GOT3 (cell line): ENCODE results near the gene ZNF710.
"Not testable (repeated sequence)": the region's sequence is repeated elsewhere in the genome, so short reads cannot be mapped to it uniquely, and the experiment has no call there.

Experiments used
- DNase-seq: peaks from one replicate; lab custom pipeline; 2025; ENCODE audit warnings: mixed read lengths; lab: John Stamatoyannopoulos, UW

ZNF710 gene, protein sequence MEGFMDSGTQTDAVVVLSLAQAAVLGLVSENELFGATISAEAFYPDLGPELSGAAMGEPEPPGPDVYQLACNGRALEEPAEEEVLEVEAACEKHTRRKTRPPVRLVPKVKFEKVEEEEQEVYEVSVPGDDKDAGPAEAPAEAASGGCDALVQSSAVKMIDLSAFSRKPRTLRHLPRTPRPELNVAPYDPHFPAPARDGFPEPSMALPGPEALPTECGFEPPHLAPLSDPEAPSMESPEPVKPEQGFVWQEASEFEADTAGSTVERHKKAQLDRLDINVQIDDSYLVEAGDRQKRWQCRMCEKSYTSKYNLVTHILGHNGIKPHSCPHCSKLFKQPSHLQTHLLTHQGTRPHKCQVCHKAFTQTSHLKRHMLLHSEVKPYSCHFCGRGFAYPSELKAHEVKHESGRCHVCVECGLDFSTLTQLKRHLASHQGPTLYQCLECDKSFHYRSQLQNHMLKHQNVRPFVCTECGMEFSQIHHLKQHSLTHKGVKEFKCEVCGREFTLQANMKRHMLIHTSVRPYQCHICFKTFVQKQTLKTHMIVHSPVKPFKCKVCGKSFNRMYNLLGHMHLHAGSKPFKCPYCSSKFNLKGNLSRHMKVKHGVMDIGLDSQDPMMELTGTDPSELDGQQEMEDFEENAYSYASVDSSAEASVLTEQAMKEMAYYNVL

DNA sequence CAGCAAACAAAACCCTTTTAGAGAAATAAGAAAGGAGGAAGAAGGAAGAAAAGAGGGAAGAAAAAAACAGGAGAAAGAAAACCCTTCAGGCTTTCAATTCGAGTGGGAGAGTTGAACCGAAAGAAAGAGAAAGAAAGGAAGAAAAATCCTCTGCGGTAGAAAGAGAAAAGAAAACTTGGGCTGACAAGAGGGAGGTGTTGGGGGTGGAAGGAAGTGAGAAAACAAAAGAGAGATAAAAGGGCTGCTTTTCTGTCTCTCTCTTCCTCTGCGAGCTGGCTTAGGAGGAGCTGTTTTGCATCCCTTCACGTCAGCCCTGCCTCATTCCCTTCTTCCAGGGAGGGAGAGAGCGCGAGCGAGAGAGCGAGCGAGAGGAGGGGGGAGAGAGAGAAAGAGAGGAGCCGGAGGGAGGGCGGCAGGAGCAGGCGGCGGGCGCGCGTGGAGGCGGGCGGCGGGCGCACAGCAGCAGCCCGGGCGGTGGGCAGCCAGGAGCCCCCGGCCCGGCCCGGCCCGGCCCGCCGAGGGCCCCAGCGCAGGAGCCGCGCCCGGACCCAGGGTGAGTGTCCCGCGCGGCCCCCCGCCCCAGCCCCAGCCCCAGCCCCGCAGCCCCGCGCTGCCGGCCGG is at the start of gene ZNF710:
TSS of gene ZNF710 (plus strand) at position 263 of the 621 bp plus-strand sequence. CDS start 65,814 bp downstream, outside the sequence.
- no peak for DNase-seq

DNA sequence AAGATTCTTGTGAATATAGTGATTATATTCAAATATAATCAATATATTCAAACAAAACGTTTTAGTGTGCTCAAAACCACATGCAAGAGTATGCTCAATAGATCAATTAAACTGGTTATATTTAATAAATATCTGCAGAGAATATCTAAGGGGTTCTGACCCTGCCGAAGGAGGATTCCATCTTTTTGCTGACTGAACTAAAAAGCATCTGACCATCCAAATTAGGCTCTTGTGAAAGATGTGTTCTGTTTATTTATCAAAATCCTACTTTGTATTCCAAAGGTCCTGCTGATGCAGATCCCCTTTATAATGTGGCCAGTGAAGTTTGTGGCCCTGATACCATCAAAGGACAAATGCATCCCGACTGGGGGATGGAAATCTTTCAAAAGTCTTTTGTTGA is 46.6 kb upstream of the ZNF710 start:
- no peak for DNase-seq

DNA sequence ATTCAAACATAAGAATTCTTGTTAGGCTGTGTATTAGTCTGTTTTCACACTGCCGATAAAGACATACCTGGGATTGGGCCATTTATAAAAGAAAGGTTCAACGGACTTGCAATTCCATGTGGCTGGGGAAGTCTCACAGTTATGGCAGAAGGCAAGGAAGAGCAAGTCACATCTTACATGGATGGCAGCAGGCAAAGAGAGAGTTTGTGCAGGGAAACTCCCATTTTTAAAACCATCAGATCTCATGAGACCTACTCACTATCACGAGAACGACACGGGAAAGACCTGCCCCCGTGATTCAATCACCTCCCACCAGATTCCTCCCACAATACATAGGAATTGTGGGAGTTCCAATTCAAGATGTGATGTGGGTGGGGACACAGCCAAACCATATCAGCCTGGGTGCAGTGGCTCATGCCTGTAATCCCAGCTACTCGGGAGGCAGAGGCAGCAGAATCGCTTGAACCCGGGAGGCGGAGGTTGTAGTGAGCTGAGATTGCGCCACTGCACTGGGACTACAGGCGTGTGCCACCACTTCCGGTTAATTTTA is 45.6 kb upstream of the ZNF710 start:
- not testable (repeated sequence) for DNase-seq

DNA sequence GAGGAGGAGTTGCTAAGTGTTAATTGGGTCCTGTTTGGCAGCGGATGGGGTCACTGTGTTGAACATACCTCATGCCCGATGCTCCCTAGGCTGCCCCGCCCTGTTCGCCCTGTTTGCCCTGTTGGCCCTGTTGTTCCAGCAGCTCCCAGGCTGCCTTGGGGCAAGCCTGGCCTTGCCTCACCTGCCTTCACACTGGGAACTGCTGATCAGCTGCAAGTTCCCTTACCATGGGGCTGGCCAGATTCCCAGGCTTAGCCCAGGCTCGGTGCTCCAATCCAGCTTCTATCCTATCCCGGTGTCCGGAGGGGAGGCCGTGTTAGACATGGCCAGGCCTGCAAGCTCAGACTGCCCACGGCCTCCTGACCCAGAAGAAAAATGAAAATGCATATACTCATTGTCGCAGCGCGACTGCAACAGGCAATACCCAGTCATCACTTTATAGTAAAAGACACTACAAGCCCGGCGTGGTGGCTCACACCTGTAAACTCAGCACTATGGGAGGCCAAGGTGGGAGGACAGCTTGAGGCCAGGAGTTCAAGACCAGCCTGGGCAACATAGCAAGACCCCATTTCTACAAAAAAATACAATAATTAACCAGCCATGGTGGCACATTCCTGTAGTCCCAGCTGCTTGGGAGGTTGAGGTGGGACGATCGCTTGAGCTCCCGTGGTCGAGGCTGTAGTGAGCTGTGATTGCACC is 42.9 kb upstream of the ZNF710 start:
- no peak for DNase-seq

DNA sequence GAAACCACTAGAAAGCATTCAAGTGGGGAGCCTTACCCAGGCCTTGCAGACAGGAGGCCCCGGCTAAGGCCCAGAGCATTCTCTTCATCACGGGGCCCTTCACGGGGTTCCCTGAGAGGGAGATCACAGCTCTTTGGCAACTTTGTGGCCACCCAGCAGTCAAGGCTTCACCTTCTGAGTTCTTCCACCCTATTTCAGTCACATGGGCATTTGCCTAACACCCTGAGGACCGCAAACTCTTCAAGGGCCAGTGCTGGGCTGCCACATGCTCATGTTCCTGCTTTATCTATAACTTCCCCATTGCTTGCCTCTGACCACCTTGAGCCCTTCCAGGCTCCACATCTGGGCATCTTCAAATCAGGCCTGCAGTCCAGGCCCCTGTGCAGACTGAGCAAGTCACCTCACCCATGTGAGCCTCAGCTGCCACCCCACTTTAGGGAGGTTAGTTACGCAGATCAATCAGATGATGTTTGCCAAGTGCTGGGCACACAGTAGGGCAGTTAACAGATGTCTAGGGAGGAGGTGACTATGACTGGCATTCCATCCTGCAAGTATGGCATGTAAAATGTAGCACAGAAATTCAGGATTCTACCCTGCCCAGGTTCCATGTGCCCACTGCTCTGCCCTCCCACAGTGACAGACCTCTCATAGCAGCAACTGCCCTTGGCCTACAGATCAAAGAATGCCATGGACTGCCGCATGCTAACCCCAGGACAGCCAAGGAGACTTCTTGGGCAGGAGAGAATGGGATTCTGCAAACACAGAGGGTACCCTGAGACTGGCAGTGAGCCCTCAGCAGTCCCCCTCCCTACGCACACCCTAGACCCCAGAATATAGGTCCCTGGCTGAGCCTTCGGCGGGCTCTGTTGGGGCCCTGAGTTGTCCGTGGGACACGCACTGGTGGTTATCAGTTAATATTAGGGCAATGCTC is 37.6 kb upstream of the ZNF710 start:
- no peak for DNase-seq

DNA sequence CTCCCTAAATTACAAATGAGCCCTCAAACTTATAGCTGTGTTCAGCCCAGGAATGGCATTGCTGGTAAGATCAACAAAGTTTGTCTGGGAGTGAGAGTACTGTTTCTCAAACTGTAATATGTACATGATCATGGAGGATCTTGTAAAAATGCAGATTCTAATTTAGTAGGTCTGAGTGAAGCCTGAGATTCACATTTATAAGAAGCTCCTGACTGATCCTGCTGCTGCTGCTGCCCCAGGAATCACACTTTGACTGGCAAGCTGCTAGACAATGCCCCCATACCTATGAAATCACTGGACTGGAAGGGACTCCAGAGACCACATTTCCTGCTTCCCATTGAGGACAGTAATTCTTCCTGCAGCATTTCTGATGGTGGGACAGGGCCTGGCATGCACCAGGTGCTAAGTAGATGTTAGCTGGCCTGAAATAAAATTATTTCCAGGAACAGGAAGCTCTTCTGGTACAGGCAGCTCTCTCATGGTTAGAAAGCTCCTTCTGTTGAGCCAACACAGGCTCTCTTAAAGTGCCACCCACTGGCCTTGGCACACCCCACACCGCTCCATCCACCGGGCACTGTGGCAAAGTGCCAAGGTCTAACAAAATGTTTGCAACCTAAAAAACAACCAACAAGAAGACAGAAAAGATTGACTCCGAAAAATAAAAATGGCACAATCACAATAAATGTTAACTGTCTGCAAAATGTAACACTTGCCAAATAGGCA is 36.7 kb upstream of the ZNF710 start:
- DNase-seq = no peak

DNA sequence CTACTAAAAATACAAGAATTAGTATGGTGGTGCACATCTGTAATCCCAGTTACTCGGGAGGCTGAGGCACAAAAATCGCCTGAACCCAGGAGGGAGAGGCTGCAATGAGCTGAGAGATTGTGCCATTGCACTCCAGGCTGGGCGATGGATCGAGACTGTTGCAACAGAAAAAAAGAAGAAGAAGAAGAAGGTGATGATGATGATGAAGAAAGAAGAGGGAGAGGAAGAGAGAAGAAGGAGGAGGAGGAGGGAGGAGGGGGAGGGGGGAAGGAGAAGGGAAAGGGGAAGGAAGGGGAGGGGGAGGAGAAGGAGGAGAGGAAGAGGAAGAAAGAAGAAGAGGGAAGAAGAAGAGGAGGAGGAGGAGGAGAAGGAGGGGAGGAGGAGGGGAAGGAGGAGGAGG is 33.2 kb upstream of the ZNF710 start:
- DNase-seq = no peak

DNA sequence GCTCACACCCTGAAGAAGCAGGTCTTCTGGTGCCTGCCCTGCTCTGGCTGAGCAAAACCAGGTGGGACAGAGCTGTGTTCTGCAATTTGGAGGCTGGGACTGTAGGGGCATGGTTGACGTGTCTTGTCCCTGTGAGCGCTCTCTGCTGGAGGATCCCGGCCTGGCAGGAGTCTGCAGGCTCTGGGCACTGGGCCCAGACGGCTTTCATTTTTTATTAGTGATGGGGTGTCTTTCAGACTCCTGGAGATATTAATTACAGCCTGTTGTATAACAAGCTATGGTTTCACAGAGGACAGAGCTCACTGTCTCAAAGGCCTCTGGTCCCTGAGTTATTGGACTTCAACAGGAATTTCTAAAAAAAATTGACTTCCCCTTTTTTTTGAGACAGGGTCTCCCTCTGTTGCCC is 29.5 kb upstream of the ZNF710 start:
- DNase-seq = no peak

DNA sequence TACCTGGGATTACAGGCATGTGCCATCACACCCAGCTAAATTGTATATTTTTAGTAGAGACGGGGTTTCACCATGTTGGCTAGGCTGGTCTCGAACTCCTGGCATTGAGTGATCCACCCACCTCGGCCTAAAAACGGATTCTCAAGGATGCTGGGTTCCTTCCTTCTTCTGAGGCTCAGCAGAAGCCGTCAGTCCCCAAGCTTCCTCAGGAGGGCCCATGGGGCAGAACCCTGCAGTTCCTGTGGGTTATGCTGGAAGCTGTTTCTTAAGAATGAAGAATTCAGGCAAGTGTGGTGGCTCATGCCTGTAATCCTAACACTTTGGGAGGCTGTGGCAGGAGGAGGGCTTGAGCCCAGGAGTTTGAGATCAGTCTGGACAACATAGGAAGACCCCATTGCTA is 29.0 kb upstream of the ZNF710 start:
- no peak for DNase-seq

DNA sequence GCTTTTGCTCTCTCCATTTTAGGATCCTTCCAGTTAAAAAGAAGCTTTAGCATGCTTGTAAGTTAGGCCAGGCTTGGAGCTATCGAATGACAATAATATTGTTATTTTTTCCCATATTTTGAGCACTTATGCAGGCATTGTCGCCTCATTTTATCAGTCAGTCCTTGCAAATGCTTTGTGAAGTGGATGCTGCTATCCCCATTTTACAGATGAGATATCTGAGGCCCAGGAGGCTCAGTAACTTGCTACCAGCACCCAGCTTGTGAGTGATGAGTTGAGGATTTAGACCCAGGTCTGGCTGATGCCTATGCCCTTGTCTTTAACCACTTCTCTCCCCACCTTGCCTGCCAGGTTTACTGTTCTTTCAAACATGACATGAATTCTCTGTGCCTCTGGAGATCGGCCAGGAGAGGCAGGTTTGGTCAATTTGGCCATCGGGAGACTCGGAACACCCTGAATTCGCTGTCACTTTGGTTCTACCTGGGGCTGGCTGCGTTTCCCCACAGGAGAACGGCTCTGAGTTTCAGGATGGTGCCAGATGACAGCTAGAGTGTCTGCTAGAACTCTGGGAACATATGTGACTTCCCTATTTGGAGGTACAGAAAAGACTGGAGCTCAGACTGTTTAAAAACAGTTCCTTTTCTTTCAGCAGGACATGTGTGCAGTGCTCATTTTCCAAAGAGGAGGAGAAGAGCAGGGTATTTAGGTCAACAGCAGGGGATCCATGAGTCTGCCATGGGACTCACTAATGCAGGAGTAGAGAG is 25.5 kb upstream of the ZNF710 start:
- DNase-seq = no peak

DNA sequence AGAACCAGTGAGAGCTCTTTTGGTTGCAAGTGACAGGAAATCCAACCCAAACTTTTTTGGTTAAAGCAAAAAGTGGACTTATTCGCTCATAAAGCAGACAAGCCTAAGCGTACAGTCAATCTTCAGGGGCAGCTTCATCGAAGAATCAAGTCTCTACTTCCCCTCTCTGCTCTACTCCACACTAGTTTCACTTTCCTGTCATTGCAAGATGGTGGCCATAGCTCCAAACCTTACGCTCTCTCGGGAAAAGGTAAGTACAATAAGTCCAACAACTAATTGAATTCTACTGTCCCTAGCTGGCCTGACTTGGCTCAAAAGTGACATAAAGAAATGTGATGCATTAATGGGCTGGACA is 24.9 kb upstream of the ZNF710 start:
- no peak for DNase-seq

DNA sequence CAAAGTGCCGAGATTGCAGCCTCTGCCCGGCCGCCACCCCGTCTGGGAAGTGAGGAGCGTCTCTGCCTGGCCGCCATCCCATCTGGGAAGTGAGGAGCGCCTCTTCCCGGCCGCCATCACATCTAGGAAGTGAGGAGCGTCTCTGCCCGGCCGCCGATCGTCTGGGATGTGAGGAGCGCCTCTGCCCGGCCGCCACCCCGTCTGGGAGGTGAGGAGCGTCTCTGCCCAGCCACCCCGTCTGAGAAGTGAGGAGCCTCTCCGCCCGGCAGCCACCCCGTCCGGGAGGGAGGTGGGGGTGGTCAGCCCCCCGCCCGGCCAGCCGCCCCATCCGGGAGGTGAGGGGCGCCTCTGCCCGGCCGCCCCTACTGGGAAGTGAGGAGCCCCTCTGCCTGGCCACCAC is 23.3 kb upstream of the ZNF710 start:
- not testable (repeated sequence) for DNase-seq

DNA sequence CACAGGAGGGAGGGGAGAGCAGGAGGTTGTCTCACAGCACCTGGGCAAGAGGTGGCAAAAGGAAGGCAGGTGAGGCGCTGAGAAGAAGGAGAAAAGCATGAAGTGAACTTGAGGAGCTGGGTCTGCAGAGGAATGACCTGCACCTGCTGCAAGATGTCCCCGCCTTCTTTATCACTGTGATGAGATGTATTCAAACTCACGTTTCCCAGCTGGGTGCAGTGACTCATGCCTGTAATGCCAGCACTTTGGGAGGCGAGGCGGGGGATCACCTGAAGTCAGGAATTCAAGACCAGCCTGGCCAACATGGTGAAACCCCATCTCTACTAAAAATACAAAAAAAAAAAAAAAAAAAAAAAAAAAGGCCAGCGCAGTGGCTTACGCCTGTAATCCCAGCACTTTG is 22.2 kb upstream of the ZNF710 start:
- no peak for DNase-seq

DNA sequence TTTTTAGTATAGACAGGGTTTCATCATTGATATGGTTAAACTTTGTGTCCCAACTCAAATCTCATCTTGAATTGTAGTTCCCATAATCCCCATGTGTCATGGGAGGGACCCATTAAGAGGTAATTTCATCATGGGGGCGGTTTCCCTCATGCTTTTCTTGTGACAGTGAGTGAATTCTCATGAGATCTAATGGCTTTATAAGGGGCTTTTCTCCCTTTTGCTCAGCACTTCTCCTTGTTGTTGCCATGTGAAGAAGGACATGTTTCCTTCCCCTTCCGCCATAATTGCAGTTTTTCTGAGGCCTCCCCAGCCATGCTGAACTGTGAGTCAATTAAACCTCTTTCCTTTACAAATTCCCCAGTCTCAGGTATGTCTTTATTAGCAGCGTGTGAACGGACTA is 20.2 kb upstream of the ZNF710 start:
- DNase-seq = no peak

DNA sequence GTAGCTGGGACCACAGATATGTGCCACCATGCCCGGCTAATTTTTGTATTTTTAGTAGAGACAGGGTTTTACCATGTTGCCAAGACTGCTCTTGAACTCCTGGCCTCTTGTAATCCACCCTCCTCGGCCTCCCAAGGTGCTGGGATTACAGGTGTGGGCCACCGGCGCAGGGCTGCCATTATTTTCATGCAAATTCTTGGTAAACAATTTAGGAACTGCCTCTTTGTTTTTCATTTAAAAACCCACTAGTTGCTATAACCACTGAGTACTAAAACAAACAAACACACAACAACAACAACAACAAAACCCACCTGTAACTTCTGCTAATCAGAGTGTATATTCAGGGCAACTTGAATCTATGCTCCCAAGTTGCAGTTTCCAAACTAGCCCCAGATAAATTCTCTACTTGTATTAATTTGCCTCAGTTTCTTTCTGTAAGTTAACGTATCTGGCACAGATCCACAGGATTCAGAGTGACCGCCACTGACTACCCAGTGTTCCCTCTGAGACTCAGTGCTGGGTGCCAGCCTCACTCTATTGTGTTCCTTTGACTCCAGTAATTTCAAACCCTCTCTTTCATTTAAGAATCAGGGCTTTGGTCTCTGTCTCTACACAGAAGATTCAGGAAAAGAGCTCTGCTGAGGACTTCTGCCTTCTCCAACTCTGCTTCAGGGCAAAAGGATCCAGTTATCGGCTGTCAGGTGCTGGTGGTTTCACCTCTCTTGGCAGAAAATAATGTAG is 18.6 kb upstream of the ZNF710 start:
- no peak for DNase-seq

DNA sequence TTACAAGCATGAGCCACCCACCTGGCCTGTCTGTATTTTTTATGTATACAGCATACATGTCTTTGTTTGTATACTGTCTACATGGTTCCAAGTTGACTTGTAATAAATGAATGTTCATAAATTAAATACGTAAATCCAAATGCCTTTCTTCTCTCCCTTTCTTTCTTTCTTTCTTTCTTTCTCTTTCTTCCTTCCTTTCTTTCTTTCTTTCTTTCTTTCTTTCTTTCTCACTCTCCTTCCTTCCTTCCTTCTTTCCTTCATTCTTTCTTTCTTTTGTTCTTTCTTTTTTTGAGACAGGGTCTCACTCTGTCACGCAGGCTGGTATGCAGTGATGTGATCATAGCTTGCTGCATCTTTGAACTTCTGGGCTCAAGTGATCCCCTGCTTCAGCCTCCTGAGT is 17.1 kb upstream of the ZNF710 start:
- DNase-seq = no peak

DNA sequence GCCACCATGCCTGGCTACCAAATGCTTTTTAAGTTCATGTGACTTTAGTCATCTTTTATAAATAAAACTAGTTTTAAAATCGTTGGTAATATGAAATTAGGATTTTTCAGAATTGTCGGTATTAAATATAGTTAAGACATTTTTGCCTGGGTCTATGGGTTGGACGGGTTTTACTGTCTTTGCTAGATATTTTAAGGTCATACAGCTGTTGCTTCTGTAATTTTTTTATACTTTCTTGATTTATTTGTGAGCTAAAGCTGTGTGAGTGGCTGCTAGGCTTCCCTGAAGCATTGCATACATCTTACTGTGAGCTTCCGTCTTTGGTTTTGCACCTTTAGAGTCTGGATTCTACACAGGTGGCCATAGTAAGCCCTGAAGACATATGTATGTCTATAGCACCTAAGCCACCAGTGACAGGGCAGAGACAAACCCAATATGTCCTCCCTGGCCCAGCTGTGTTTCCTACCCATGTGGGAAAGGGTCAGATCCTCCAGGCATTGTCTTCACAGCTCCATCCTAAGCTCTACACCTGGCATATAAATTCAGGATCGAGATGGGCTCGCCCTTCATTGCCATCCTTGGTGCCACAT is 16.6 kb upstream of the ZNF710 start:
- no peak for DNase-seq

DNA sequence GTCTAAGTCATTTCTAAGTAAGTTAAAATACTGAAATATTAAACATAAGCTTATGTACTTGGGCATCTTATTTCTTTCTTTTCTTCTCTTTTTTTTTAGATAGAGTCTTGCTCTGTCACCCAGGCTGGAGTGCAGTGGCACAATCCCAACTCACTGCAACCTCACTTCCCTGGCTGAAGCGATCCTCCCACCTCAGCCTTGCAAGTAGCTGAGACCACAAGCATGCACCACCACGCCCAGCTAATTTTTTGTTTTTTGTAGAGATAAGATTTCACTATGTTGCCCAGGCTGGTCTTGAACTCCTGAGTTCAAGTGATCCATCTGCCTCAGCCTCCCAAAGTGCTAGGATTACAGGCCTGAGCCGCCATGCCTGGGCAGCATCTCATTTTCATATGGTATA is 16.0 kb upstream of the ZNF710 start:
- DNase-seq = no peak

DNA sequence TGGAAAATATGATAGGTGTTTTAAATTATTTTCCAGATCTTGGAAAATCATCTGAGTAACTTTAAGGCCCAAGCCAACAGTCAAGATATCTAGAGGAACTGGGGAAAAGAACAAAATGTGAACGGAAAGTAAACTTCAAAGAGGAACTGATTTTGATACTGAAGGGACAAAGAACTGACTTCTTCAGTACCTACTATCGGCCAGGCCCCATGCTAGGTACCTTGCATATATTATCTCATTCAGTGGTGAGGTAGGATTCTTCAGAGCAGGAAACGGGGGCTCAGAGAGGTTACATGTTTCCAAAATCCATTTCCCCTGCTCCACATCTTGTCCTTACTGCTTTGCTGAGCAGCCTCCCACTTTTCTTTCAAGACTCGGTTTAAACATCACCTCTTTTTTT is 9.8 kb upstream of the ZNF710 start:
- no peak for DNase-seq
